K562 (cell line): ENCODE data around the gene EEF1A1. TPM values are rescaled to one million over a fixed set of nuclear protein-coding genes. Genes with fewer than 3 reads are reported as not detected.

Source experiments
- ARID1B ChIP-seq: fragments of 450-650 bp; IDR thresholded peaks from 2 replicates; pipeline ENCODE4 v1.6.1; 2016; ENCODE audit warnings: antibody characterized with exemption, mild to moderate bottlenecking, inconsistent platforms
- ATF3 ChIP-seq, 2 experiments: fragments of 450-650 bp in 1 of 2; sonication (generic) in 1 of 2; formaldehyde crosslinking in 1 of 2; IDR thresholded peaks in 1 of 2; conservative IDR thresholded peaks in 1 of 2; 2 replicates each; pipeline versions ENCODE4 v1.6.1 to v1.8.1; 2016 to 2023; ENCODE audit warnings: mild to moderate bottlenecking in 2 of 2, moderate library complexity in 2 of 2, inconsistent platforms in 1 of 2, missing genetic modification reagents in 1 of 2
- CHD4 ChIP-seq: fragments of 200-600 bp; sonication (generic); IDR thresholded peaks from 3 replicates; pipeline ENCODE4 v1.6.1; 2012; ENCODE audit warnings: low read depth, mild to moderate bottlenecking, mixed read lengths, low read length, inconsistent platforms; ENCODE audit not compliant: insufficient read depth, insufficient replicate concordance, poor library complexity, severe bottlenecking
- CXXC5 ChIP-seq: fragments of 250-450 bp; sonication (Bioruptor Pico); IDR thresholded peaks from 2 replicates; pipeline ENCODE4 v1.8.0; 2022; ENCODE audit warnings: inconsistent platforms, mild to moderate bottlenecking, moderate library complexity
- DIDO1 ChIP-seq: fragments of 450-650 bp; IDR thresholded peaks from 2 replicates; pipeline ENCODE4 v1.6.1; 2016; ENCODE audit warnings: low read depth, missing biosample characterization, missing genetic modification characterization
- ELF4 ChIP-seq: fragments of 450-650 bp; formaldehyde crosslinking; IDR thresholded peaks from 2 replicates; pipeline ENCODE4 v1.4.0; 2022; ENCODE audit warnings: missing genetic modification characterization
- FOXA1 ChIP-seq: fragments of 450-650 bp; IDR thresholded peaks from 2 replicates; pipeline ENCODE4 v1.6.1; 2016; ENCODE audit warnings: mild to moderate bottlenecking, borderline replicate concordance
- FOXJ2 ChIP-seq: fragments of 200-800 bp; sonication (Bioruptor generic); IDR thresholded peaks from 2 replicates; pipeline ENCODE4 v1.6.1; 2016; ENCODE audit warnings: missing genetic modification characterization, missing compliant biosample characterization
- HMG20A ChIP-seq: fragments of 450-650 bp; formaldehyde crosslinking; conservative IDR thresholded peaks from 2 replicates; pipeline ENCODE4 v1.4.0; 2020; ENCODE audit warnings: mild to moderate bottlenecking, mixed read lengths
- HSF4 ChIP-seq: fragments of 250-450 bp; sonication (Bioruptor Pico); IDR thresholded peaks from 2 replicates; pipeline ENCODE4 v2.1.2; 2022; ENCODE audit warnings: mild to moderate bottlenecking, moderate library complexity, borderline replicate concordance
- KLF13 ChIP-seq: fragments of 450-650 bp; IDR thresholded peaks from 2 replicates; pipeline ENCODE4 v1.6.1; 2016; ENCODE audit warnings: missing genetic modification characterization, low read depth, mild to moderate bottlenecking, missing compliant biosample characterization, moderate library complexity, borderline replicate concordance
- LARP7 ChIP-seq: fragments of 450-650 bp; IDR thresholded peaks from 2 replicates; pipeline ENCODE4 v1.6.1; 2016
- MYNN ChIP-seq, 2 experiments: sonication (generic); formaldehyde crosslinking in 1 of 2; IDR thresholded peaks; 2 replicates each; pipeline versions ENCODE4 v1.5.0 to v1.6.1; 2016 to 2020; ENCODE audit warnings: antibody characterized with exemption in 1 of 2, missing genetic modification reagents in 1 of 2
- NR1H2 ChIP-seq: sonication (generic); formaldehyde crosslinking; IDR thresholded peaks from 2 replicates; pipeline ENCODE4 v1.4.0; 2020; ENCODE audit warnings: mild to moderate bottlenecking, missing genetic modification reagents
- NR2C1 ChIP-seq, 2 experiments: fragments of 450-650 bp; IDR thresholded peaks; 2 replicates each; pipeline ENCODE4 v1.6.1; 2017; ENCODE audit warnings: mild to moderate bottlenecking in 2 of 2, antibody characterized with exemption in 1 of 2, inconsistent platforms in 1 of 2, missing compliant biosample characterization in 1 of 2, missing genetic modification characterization in 1 of 2
- SMARCA4 ChIP-seq: fragments of 450-650 bp; IDR thresholded peaks from 2 replicates; pipeline ENCODE4 v1.6.1; 2016
- TEAD2 ChIP-seq: fragments of 450-650 bp; IDR thresholded peaks from 2 replicates; pipeline ENCODE4 v1.6.1; 2016; ENCODE audit warnings: missing genetic modification characterization, control low read depth, missing compliant biosample characterization
- ZBED1 ChIP-seq: IDR thresholded peaks from 2 replicates; pipeline ENCODE4 v1.6.1; 2014
- ZNF699 ChIP-seq: fragments of 250-450 bp; sonication (Bioruptor Pico); IDR thresholded peaks from 2 replicates; pipeline ENCODE4 v1.8.0; 2021; ENCODE audit warnings: mild to moderate bottlenecking, moderate library complexity; ENCODE audit not compliant: insufficient replicate concordance
- polyA plus RNA-seq, 8 experiments: library from polyadenylated mRNA; depleted of rRNA in 4 of 8; stranded (reverse) in 5 of 8; unstranded in 3 of 8; fragments of >200 nt; fragmentation: Nextera tagmentation in 2 of 8; fragmentation: Illumina TruSeq in 1 of 8; extraction: Ambion mirVana in 2 of 8; extraction: Trizol in 1 of 8; gene quantifications; 2 replicates each; pipeline versions ENCODE4 v1.2.1 to v1.2.3, GENCODE V29; 2011 to 2014; ENCODE audit warnings: inconsistent platforms in 1 of 8, missing spikeins in 1 of 8
- total RNA-seq, 7 experiments: library from RNA; depleted of rRNA in 6 of 7; stranded (reverse); fragments of >200 nt in 6 of 7; fragmentation: Illumina TruSeq in 2 of 7; extraction: Trizol in 2 of 7; gene quantifications; 2 replicates each; pipeline versions ENCODE4 v1.2.1 to v1.2.3, GENCODE V29; 2011 to 2021; ENCODE audit warnings: low replicate concordance in 1 of 7
- TF ChIP-seq, protein P1 (sequence below): conservative IDR thresholded peaks from 2 replicates; pipeline ENCODE4 v1.6.1; 2011; ENCODE audit warnings: low read depth, mild to moderate bottlenecking, low read length; ENCODE audit not compliant: control insufficient read depth
- TF ChIP-seq, protein P2 (sequence below): fragments of 250-450 bp; sonication (Bioruptor Pico); IDR thresholded peaks from 2 replicates; pipeline ENCODE4 v1.5.0; 2021
- TF ChIP-seq, protein P3 (sequence below): sonication (generic); formaldehyde crosslinking; IDR thresholded peaks from 2 replicates; pipeline ENCODE4 v1.8.0; 2022; ENCODE audit warnings: mild to moderate bottlenecking, missing genetic modification reagents, borderline replicate concordance

The EEF1A1 gene
- total and polyA plus RNA-seq, 9 of the 15 experiments (the other 6 are each of a cell fraction or from before 2014, with no cell fraction given), result 6,453 to 17,323 (median 11,082) TPM

DNA sequence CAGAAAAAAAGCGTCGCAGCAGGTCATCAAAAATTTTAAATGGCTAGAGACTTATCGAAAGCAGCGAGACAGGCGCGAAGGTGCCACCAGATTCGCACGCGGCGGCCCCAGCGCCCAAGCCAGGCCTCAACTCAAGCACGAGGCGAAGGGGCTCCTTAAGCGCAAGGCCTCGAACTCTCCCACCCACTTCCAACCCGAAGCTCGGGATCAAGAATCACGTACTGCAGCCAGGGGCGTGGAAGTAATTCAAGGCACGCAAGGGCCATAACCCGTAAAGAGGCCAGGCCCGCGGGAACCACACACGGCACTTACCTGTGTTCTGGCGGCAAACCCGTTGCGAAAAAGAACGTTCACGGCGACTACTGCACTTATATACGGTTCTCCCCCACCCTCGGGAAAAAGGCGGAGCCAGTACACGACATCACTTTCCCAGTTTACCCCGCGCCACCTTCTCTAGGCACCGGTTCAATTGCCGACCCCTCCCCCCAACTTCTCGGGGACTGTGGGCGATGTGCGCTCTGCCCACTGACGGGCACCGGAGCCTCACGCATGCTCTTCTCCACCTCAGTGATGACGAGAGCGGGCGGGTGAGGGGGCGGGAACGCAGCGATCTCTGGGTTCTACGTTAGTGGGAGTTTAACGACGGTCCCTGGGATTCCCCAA lies at the start of gene EEF1A1 (continued):
- TF ChIP-seq ARID1B, result peak; percentile 38
- no peak for TF ChIP-seq NR1H2 (CRISPR knock-in tag)
- TF ChIP-seq TEAD2 (tag), result no peak
- no peak for TF ChIP-seq HMG20A (CRISPR knock-in tag)
- no peak for TF ChIP-seq DIDO1 (tag)
- TF ChIP-seq, protein P1, sequence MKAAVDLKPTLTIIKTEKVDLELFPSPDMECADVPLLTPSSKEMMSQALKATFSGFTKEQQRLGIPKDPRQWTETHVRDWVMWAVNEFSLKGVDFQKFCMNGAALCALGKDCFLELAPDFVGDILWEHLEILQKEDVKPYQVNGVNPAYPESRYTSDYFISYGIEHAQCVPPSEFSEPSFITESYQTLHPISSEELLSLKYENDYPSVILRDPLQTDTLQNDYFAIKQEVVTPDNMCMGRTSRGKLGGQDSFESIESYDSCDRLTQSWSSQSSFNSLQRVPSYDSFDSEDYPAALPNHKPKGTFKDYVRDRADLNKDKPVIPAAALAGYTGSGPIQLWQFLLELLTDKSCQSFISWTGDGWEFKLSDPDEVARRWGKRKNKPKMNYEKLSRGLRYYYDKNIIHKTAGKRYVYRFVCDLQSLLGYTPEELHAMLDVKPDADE, result peak; percentile 84; the same call in 1 of the 2 replicates
- peak; percentile 64; the same call in 1 of the 2 replicates for TF ChIP-seq KLF13 (tag)
- TF ChIP-seq ZBED1, result peak; percentile 96
- no peak for TF ChIP-seq HSF4
- TF ChIP-seq ZNF699 (CRISPR knock-in tag), result no peak
- TF ChIP-seq, protein P2, sequence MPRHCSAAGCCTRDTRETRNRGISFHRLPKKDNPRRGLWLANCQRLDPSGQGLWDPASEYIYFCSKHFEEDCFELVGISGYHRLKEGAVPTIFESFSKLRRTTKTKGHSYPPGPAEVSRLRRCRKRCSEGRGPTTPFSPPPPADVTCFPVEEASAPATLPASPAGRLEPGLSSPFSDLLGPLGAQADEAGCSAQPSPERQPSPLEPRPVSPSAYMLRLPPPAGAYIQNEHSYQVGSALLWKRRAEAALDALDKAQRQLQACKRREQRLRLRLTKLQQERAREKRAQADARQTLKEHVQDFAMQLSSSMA (CRISPR knock-in tag), result 0 out of 2 replicates have a peak, but pooled peaks have one; percentile 69
- TF ChIP-seq FOXJ2 (tag), result peak; percentile 82; the same call in 1 of the 2 replicates
- TF ChIP-seq ELF4 (CRISPR knock-in tag), result peak; percentile 82
- TF ChIP-seq ATF3 (IDR thresholded peaks at IDR 0.05), result peak; percentile 66
- peak; percentile 93; the same call in 1 of the 2 replicates for TF ChIP-seq ATF3 (CRISPR knock-in tag; conservative IDR thresholded peaks at IDR 0.05)
- TF ChIP-seq LARP7, result no peak; the same call in 1 of the 2 replicates
- TF ChIP-seq CHD4, result no peak
- TF ChIP-seq, protein P3, sequence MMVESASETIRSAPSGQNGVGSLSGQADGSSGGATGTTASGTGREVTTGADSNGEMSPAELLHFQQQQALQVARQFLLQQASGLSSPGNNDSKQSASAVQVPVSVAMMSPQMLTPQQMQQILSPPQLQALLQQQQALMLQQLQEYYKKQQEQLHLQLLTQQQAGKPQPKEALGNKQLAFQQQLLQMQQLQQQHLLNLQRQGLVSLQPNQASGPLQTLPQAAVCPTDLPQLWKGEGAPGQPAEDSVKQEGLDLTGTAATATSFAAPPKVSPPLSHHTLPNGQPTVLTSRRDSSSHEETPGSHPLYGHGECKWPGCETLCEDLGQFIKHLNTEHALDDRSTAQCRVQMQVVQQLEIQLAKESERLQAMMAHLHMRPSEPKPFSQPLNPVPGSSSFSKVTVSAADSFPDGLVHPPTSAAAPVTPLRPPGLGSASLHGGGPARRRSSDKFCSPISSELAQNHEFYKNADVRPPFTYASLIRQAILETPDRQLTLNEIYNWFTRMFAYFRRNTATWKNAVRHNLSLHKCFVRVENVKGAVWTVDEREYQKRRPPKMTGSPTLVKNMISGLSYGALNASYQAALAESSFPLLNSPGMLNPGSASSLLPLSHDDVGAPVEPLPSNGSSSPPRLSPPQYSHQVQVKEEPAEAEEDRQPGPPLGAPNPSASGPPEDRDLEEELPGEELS, result 0 out of 2 replicates have a peak, but pooled peaks have one; percentile 55
- no peak for TF ChIP-seq NR2C1 (IDR thresholded peaks at IDR 0.05)
- peak; percentile 28 for TF ChIP-seq NR2C1 (tag; IDR thresholded peaks at IDR 0.05)
- peak; percentile 87 for TF ChIP-seq CXXC5 (CRISPR knock-in tag)
- no peak for TF ChIP-seq FOXA1
- TF ChIP-seq SMARCA4, result no peak
- TF ChIP-seq MYNN (IDR thresholded peaks at IDR 0.05), result peak; percentile 97
- TF ChIP-seq MYNN (CRISPR knock-in tag; IDR thresholded peaks at IDR 0.05), result no peak
